ENCODE measurements around the gene DIS3L2.

DNA sequence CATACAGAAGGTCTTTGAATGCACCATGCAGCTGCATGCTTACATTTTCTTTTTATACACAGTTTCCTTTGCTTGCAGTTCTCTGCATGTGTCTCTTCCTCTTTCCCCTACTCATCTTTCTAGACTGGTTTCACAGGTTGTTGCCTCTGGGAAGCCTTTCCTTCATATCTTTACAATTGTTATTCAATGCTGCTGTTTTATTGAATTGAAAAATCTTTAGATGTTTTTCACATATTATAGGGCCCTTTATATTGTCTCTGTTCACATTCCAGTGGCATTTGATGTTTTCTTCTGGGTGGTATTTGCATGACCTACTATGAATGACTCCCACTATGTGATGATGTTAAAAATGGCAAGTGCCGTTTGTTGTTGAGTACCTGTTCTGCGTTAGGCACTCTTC lies 91.1 kb downstream of the DIS3L2 start:
- no peak for TF ChIP-seq CTCF (IDR thresholded peaks at IDR 0.05; ENCODE audit: low read depth, low read length)
- TF ChIP-seq EZH2phosphoT487 (IDR thresholded peaks at IDR 0.05; ENCODE audit: low read depth): no peak

Measured in OCI-LY3 (cell line).